ENCODE results near the gene DENND4C. TPM values are rescaled to one million over a fixed set of nuclear protein-coding genes. Genes with fewer than 3 reads are reported as not detected.
A peak's percentile ranks its signal among the peaks of the same experiment; 100 is the strongest.
"Not testable (repeated sequence)": the region's sequence is repeated elsewhere in the genome, so short reads cannot be mapped to it uniquely, and the experiment has no call there.

Gene DENND4C
- total and polyA plus RNA-seq, 8 donors, result 44.8 to 59.3 (median 53.6) TPM

- DNase-seq, result peak; percentile 88 to 98 (median 95)
- H3K27me3 ChIP-seq, result no peaks in the 10 kb centered on the region
- no peaks in the 10 kb centered on the region for H3K36me3 ChIP-seq
- H3K4me1 ChIP-seq, result peaks cover 0 to 14% of the 10 kb centered on the region in 2 donors
- H3K4me3 ChIP-seq, result peak within 1 kb of the TSS; percentile 82 to 87
- TF ChIP-seq CTCF (IDR thresholded peaks at IDR 0.05), result no peak
- intact Hi-C loops (cut with DNase I), result no loop called here
- peaks cover 0 to under 1% of the 10 kb centered on the region in 2 donors for H3K9me3 ChIP-seq
- ATAC-seq, result peak; percentile 99
- peak within 1 kb of the TSS; percentile 72 to 80 for H3K27ac ChIP-seq
Observed at GRCh38 chr9:19408693-19409400, 178.4 kb downstream of the DENND4C start, which contains the start of gene ACER2. Gene ACER2, plus strand, starts transcription at chr9:19409009. Its CDS starts 76 bp downstream, at chr9:19409085.

GRCh38 chr9:19409401-19410194 lies 179.1 kb downstream of the DENND4C start:
- Histone ChIP-seq H3K36me3 (no peaks in the 10 kb centered on the region), H3K4me1 (peaks cover 0 to 14% of the 10 kb centered on the region in 2 donors), H3K27me3 (no peaks in the 10 kb centered on the region), H3K27ac (peak overlapping the region; percentile 72 to 80), H3K4me3 (peak overlapping the region; percentile 82 to 87), H3K9me3 (no peaks in the 10 kb centered on the region)
- ATAC-seq, result peak; percentile 46
- peak in 2 of 4 donors; percentile 30 to 36 for DNase-seq
- intact Hi-C loops (cut with DNase I), result no loop called here
- TF ChIP-seq CTCF (IDR thresholded peaks at IDR 0.05), result no peak

- TF ChIP-seq CTCF (IDR thresholded peaks at IDR 0.05), result no peak
- no peak for DNase-seq
- no peak for ATAC-seq
- H3K4me1 ChIP-seq, result peaks cover 0 to 14% of the 10 kb centered on the region in 2 donors
- no peak overlapping the region for H3K27ac ChIP-seq
- H3K9me3 ChIP-seq, result no peaks in the 10 kb centered on the region
- H3K27me3 ChIP-seq, result no peaks in the 10 kb centered on the region
- peak overlapping the region in 1 of 2 donors; percentile 82 for H3K4me3 ChIP-seq
- intact Hi-C loops (cut with DNase I), result no loop called here
- H3K36me3 ChIP-seq, result no peaks in the 10 kb centered on the region
Observed at GRCh38 chr9:19410195-19410503, 179.7 kb downstream of the DENND4C start.

- Histone ChIP-seq H3K27me3 (no peaks in the 10 kb centered on the region), H3K9me3 (no peaks in the 10 kb centered on the region), H3K27ac (no peak overlapping the region), H3K36me3 (no peaks in the 10 kb centered on the region), H3K4me3 (no peak overlapping the region), H3K4me1 (peaks cover 0 to 14% of the 10 kb centered on the region in 2 donors)
- ATAC-seq (no peak), DNase-seq (no peak)
- TF ChIP-seq CTCF (IDR thresholded peaks at IDR 0.05), result no peak
- intact Hi-C loops (cut with DNase I), result no loop called here
Observed at GRCh38 chr9:19410594-19410993, 180.1 kb downstream of the DENND4C start.

- Histone ChIP-seq H3K4me3 (no peak overlapping the region), H3K9me3 (no peaks in the 10 kb centered on the region), H3K4me1 (peaks cover 0 to 14% of the 10 kb centered on the region in 2 donors), H3K36me3 (no peaks in the 10 kb centered on the region), H3K27ac (no peak overlapping the region), H3K27me3 (no peaks in the 10 kb centered on the region)
- no peak for TF ChIP-seq CTCF (IDR thresholded peaks at IDR 0.05)
- no peak for ATAC-seq
- intact Hi-C loops (cut with DNase I), result no loop called here
- no peak for DNase-seq
Observed at GRCh38 chr9:19411316-19411715, 180.8 kb downstream of the DENND4C start.

GRCh38 chr9:19413456-19413855 lies 183.0 kb downstream of the DENND4C start:
- H3K36me3 ChIP-seq; ATAC-seq; H3K27me3 ChIP-seq; DNase-seq; H3K9me3 ChIP-seq; H3K4me3 ChIP-seq; intact Hi-C loops (cut with DNase I); H3K27ac ChIP-seq: not testable (repeated sequence)
- peaks cover 0 to 14% of the 10 kb centered on the region in 2 donors for H3K4me1 ChIP-seq
